Measurements from ENCODE around the gene FASLG. TPM values are rescaled to one million over a fixed set of nuclear protein-coding genes. Genes with fewer than 3 reads are reported as not detected.

Gene FASLG
- total and polyA plus RNA-seq, 4 donors, result 0.14 to 0.61 (median 0.30) TPM

GRCh38 chr1:172640111-172640510, 18.8 kb upstream of the FASLG start:
- 85% methylated on average over 8 of the region's 8 CpGs for WGBS
- H3K9me3 ChIP-seq (ENCODE audit: control insufficient read depth in 4 of 4, low read length in 3 of 4), result no peaks in the 10 kb centered on the region
- H3K9ac ChIP-seq (ENCODE audit: low read depth in 1 of 2, low read length in 2 of 2), result no peak overlapping the region
- no peak for TF ChIP-seq EGR1 (IDR thresholded peaks at IDR 0.05; ENCODE audit: low read depth in 2 of 2)
- TF ChIP-seq, protein P1, sequence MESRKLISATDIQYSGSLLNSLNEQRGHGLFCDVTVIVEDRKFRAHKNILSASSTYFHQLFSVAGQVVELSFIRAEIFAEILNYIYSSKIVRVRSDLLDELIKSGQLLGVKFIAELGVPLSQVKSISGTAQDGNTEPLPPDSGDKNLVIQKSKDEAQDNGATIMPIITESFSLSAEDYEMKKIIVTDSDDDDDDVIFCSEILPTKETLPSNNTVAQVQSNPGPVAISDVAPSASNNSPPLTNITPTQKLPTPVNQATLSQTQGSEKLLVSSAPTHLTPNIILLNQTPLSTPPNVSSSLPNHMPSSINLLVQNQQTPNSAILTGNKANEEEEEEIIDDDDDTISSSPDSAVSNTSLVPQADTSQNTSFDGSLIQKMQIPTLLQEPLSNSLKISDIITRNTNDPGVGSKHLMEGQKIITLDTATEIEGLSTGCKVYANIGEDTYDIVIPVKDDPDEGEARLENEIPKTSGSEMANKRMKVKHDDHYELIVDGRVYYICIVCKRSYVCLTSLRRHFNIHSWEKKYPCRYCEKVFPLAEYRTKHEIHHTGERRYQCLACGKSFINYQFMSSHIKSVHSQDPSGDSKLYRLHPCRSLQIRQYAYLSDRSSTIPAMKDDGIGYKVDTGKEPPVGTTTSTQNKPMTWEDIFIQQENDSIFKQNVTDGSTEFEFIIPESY (IDR thresholded peaks at IDR 0.05), result no peak
- no peak for TF ChIP-seq FOXA1 (IDR thresholded peaks at IDR 0.05)
- TF ChIP-seq HNF4A (conservative IDR thresholded peaks at IDR 0.05), result no peak
- no peaks in the 10 kb centered on the region for H3K4me1 ChIP-seq (ENCODE audit: control insufficient read depth in 4 of 4, insufficient read depth in 4 of 4, low read length in 3 of 4)
- no peaks in the 10 kb centered on the region for H3K36me3 ChIP-seq (ENCODE audit: control insufficient read depth in 4 of 4, insufficient read depth in 3 of 4, low read depth in 1 of 4, low read length in 3 of 4)
- DNase-seq (ENCODE audit: low spot score), result no peak
- H3K27ac ChIP-seq (ENCODE audit: low read depth in 1 of 2, low read length in 2 of 2), result no peak overlapping the region
- H3K4me3 ChIP-seq (ENCODE audit: low read depth in 1 of 3, low read length in 3 of 3), result no peak overlapping the region
- no peaks in the 10 kb centered on the region for H3K27me3 ChIP-seq (ENCODE audit: control insufficient read depth in 4 of 4, insufficient read depth in 4 of 4, low read length in 3 of 4)

DNA sequence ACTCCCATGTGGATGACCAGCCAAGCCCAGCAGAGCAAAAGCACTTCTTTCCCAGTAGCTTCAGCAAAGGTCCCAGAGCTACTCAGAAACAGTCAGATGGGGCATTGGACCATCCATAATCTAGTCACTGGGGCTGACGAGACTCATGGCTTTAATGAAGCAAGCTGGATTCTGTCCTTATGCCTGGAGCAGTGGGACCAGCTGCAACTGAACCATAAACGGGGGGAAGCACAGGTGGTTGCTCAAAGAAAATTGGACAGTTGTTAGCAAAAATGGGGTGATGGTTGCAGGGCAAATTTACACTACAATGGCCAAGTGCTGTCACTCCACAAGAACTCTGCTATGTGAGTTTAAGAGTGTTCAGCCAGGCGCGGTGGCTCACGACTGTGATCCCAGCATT, 17.4 kb upstream of the FASLG start:
- H3K36me3 ChIP-seq (ENCODE audit: control insufficient read depth in 4 of 4, insufficient read depth in 3 of 4, low read depth in 1 of 4, low read length in 3 of 4), result no peaks in the 10 kb centered on the region
- no peak for DNase-seq (ENCODE audit: low spot score)
- TF ChIP-seq FOXA1 (IDR thresholded peaks at IDR 0.05), result no peak
- TF ChIP-seq GABPA (IDR thresholded peaks at IDR 0.05 in 1 of 2, conservative IDR thresholded peaks at IDR 0.05 in 1 of 2), result no peak
- no peak for TF ChIP-seq REST (IDR thresholded peaks at IDR 0.05)
- TF ChIP-seq YY1 (IDR thresholded peaks at IDR 0.05), result no peak
- H3K27me3 ChIP-seq (ENCODE audit: control insufficient read depth in 4 of 4, insufficient read depth in 4 of 4, low read length in 3 of 4), result no peaks in the 10 kb centered on the region
- WGBS, result 83% methylated on average over 5 of the region's 5 CpGs
- H3K9ac ChIP-seq (ENCODE audit: low read depth in 1 of 2, low read length in 2 of 2), result no peak overlapping the region
- no peaks in the 10 kb centered on the region for H3K9me3 ChIP-seq (ENCODE audit: control insufficient read depth in 4 of 4, low read length in 3 of 4)
- no peaks in the 10 kb centered on the region for H3K4me1 ChIP-seq (ENCODE audit: control insufficient read depth in 4 of 4, insufficient read depth in 4 of 4, low read length in 3 of 4)
- no peak overlapping the region for H3K27ac ChIP-seq (ENCODE audit: low read depth in 1 of 2, low read length in 2 of 2)
- H3K4me3 ChIP-seq (ENCODE audit: low read depth in 1 of 3, low read length in 3 of 3), result no peak overlapping the region

DNA sequence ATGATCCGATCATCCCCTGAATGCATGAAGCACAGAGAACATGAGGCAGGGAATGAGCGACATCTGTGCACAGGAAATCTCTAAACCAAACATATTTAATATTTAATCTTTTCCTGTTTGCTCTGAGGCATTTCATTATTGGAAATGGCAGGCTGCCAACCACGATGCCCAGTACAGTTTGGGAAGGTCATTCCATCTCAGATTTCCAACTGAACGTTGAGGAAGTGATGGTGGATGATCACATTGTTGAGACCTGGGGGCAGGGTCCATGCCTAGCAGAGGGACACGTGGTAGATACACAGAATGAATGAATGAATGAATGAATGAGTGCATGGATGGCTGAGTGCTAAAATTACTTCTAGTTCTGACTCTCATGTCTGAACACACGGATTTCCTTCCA, 15.9 kb upstream of the FASLG start:
- H3K27ac ChIP-seq (ENCODE audit: low read depth in 1 of 2, low read length in 2 of 2), result no peak overlapping the region
- H3K4me3 ChIP-seq (ENCODE audit: low read depth in 1 of 3, low read length in 3 of 3), result no peak overlapping the region
- H3K4me1 ChIP-seq (ENCODE audit: control insufficient read depth in 4 of 4, insufficient read depth in 4 of 4, low read length in 3 of 4), result no peaks in the 10 kb centered on the region
- no peak overlapping the region for H3K9ac ChIP-seq (ENCODE audit: low read depth in 1 of 2, low read length in 2 of 2)
- H3K9me3 ChIP-seq (ENCODE audit: control insufficient read depth in 4 of 4, low read length in 3 of 4), result no peaks in the 10 kb centered on the region
- no peaks in the 10 kb centered on the region for H3K36me3 ChIP-seq (ENCODE audit: control insufficient read depth in 4 of 4, insufficient read depth in 3 of 4, low read depth in 1 of 4, low read length in 3 of 4)
- H3K27me3 ChIP-seq (ENCODE audit: control insufficient read depth in 4 of 4, insufficient read depth in 4 of 4, low read length in 3 of 4), result no peaks in the 10 kb centered on the region
- WGBS, result 39% methylated on average over 6 of the region's 6 CpGs
- DNase-seq (ENCODE audit: low spot score), result no peak
- TF ChIP-seq YY1 (IDR thresholded peaks at IDR 0.05), result no peak
- no peak for TF ChIP-seq FOXA2 (IDR thresholded peaks at IDR 0.05)
- TF ChIP-seq FOXA1 (IDR thresholded peaks at IDR 0.05), result no peak
- no peak for TF ChIP-seq CTCF (IDR thresholded peaks at IDR 0.05; ENCODE audit: low read depth, low read length, missing input control)
- TF ChIP-seq MAX (IDR thresholded peaks at IDR 0.05), result no peak
- TF ChIP-seq EGR1 (IDR thresholded peaks at IDR 0.05; ENCODE audit: low read depth in 2 of 2), result no peak
- TF ChIP-seq GABPA (IDR thresholded peaks at IDR 0.05 in 1 of 2, conservative IDR thresholded peaks at IDR 0.05 in 1 of 2), result no peak
- TF ChIP-seq NR2F2 (IDR thresholded peaks at IDR 0.05), result no peak
- TF ChIP-seq SP1 (IDR thresholded peaks at IDR 0.05), result no peak
- TF ChIP-seq, protein P1 (IDR thresholded peaks at IDR 0.05), result no peak
- TF ChIP-seq RXRA (IDR thresholded peaks at IDR 0.05), result no peak
- TF ChIP-seq RAD21 (IDR thresholded peaks at IDR 0.05), result no peak
- no peak for TF ChIP-seq TAF1 (conservative IDR thresholded peaks at IDR 0.05)
- TF ChIP-seq, protein P2, sequence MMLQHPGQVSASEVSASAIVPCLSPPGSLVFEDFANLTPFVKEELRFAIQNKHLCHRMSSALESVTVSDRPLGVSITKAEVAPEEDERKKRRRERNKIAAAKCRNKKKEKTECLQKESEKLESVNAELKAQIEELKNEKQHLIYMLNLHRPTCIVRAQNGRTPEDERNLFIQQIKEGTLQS (IDR thresholded peaks at IDR 0.05), result no peak
- TF ChIP-seq HNF4A (conservative IDR thresholded peaks at IDR 0.05), result no peak
